ENCODE measurements around the gene CAMK1G.
A peak's percentile ranks its signal among the peaks of the same experiment; 100 is the strongest.

CAMK1G gene

GRCh38 chr1:209619696-209620486 lies 36.4 kb downstream of the CAMK1G start:
- DNase-seq (ENCODE audit: low read depth): no peak

GRCh38 chr1:209620487-209620884 lies 37.0 kb downstream of the CAMK1G start:
- no peak for DNase-seq (ENCODE audit: low read depth)

- no peak for DNase-seq (ENCODE audit: low read depth)
Observed at GRCh38 chr1:209621286-209621685, 37.8 kb downstream of the CAMK1G start.

GRCh38 chr1:209621741-209622655 lies 38.5 kb downstream of the CAMK1G start:
- DNase-seq (ENCODE audit: low read depth): no peak

- no peak for DNase-seq (ENCODE audit: low read depth)
Observed at GRCh38 chr1:209622841-209623829, 39.6 kb downstream of the CAMK1G start.

GRCh38 chr1:209624558-209625549 lies 41.3 kb downstream of the CAMK1G start:
- DNase-seq (ENCODE audit: low read depth): no peak

GRCh38 chr1:209625791-209626285 lies 42.3 kb downstream of the CAMK1G start:
- no peak for DNase-seq (ENCODE audit: low read depth)

GRCh38 chr1:209626346-209627026 lies 43.0 kb downstream of the CAMK1G start:
- no peak for DNase-seq (ENCODE audit: low read depth)

- no peak for DNase-seq (ENCODE audit: low read depth)
Observed at GRCh38 chr1:209627027-209627731, 43.7 kb downstream of the CAMK1G start.

GRCh38 chr1:209627732-209628196 lies 44.2 kb downstream of the CAMK1G start:
- DNase-seq (ENCODE audit: low read depth): peak; percentile 70

GRCh38 chr1:209628618-209629299 lies 45.2 kb downstream of the CAMK1G start:
- no peak for DNase-seq (ENCODE audit: low read depth)

- no peak for DNase-seq (ENCODE audit: low read depth)
Observed at GRCh38 chr1:209629621-209630382, 46.3 kb downstream of the CAMK1G start.

- no peak for DNase-seq (ENCODE audit: low read depth)
Observed at GRCh38 chr1:209630383-209631225, 47.1 kb downstream of the CAMK1G start.

GRCh38 chr1:209633335-209633997 lies 50.0 kb downstream of the CAMK1G start:
- no peak for DNase-seq (ENCODE audit: low read depth)

- no peak for DNase-seq (ENCODE audit: low read depth)
Observed at GRCh38 chr1:209634005-209634737, 50.7 kb downstream of the CAMK1G start.
